GM23338 (cell line): ENCODE measurements around the gene ARL15. TPM values are rescaled to one million over a fixed set of nuclear protein-coding genes. Genes with fewer than 3 reads are reported as not detected.
A peak's percentile ranks its signal among the peaks of the same experiment; 100 is the strongest.

Experiments used
- ATAC-seq: fragments of 200-7000 bp; cut with Tn5 transposase; 3 replicates; pipeline ENCODE4 v1.9.1; 2020
- DNase-seq: peaks from one replicate; pipeline ENCODE4 v3.0.0-alpha.2; 2015; ENCODE audit warnings: low spot score
- H2AFZ ChIP-seq: fragments of 200-600 bp; sonication (generic); 2 replicates; pipeline ENCODE4 v1.8.0; 2016; ENCODE audit warnings: antibody characterized with exemption, mild to moderate bottlenecking, moderate library complexity
- H3F3A ChIP-seq: fragments of 200-600 bp; sonication (generic); replicated peaks from 2 replicates; pipeline ENCODE4 v1.8.0; 2017; ENCODE audit warnings: antibody characterized with exemption, mixed run types, low read depth
- H3K27ac ChIP-seq: fragments of 200-600 bp; sonication (generic); 2 replicates; pipeline ENCODE4 v1.6.1; 2016; ENCODE audit warnings: low read depth
- H3K27me3 ChIP-seq: fragments of 200-600 bp; sonication (generic); 2 replicates; pipeline ENCODE4 v1.8.0; 2016; ENCODE audit warnings: mild to moderate bottlenecking, mixed run types, moderate library complexity; ENCODE audit not compliant: insufficient read depth
- H3K36me3 ChIP-seq: fragments of 200-600 bp; sonication (generic); 2 replicates; pipeline ENCODE4 v1.8.0; 2016; ENCODE audit warnings: mild to moderate bottlenecking; ENCODE audit not compliant: insufficient read depth
- H3K4me1 ChIP-seq: fragments of 200-600 bp; sonication (generic); 2 replicates; pipeline ENCODE4 v1.8.0; 2016; ENCODE audit warnings: mild to moderate bottlenecking, moderate library complexity; ENCODE audit not compliant: insufficient read depth
- H3K4me2 ChIP-seq: fragments of 200-600 bp; sonication (generic); 2 replicates; pipeline ENCODE4 v1.7.1; 2017; ENCODE audit warnings: mixed run types
- H3K4me3 ChIP-seq: fragments of 200-600 bp; sonication (generic); 2 replicates; pipeline ENCODE4 v1.6.1; 2016; ENCODE audit warnings: mixed run types
- H3K79me2 ChIP-seq: fragments of 200-600 bp; sonication (generic); replicated peaks from 2 replicates; pipeline ENCODE4 v1.8.0; 2017; ENCODE audit warnings: mild to moderate bottlenecking; ENCODE audit not compliant: insufficient read depth
- H3K9me2 ChIP-seq: fragments of 200-600 bp; sonication (generic); 2 replicates; pipeline ENCODE4 v1.8.0; 2017; ENCODE audit not compliant: insufficient read depth
- H4K20me1 ChIP-seq: fragments of 200-600 bp; sonication (generic); replicated peaks from 2 replicates; pipeline ENCODE4 v1.8.0; 2017; ENCODE audit warnings: mild to moderate bottlenecking; ENCODE audit not compliant: insufficient read depth
- H3K27ac Mint-ChIP-seq: 2 replicates; pipeline ENCODE4 v1.8.0; 2020; ENCODE audit warnings: inconsistent platforms, mild to moderate bottlenecking, moderate library complexity, mixed read lengths
- H3K27me3 Mint-ChIP-seq: 3 replicates; pipeline ENCODE4 v1.8.0; 2022; ENCODE audit warnings: low read depth, mild to moderate bottlenecking, moderate library complexity, mixed read lengths, inconsistent platforms; ENCODE audit not compliant: insufficient read depth, poor library complexity
- H3K36me3 Mint-ChIP-seq: 3 replicates; pipeline ENCODE4 v1.8.0; 2021; ENCODE audit warnings: low read depth, mild to moderate bottlenecking, inconsistent platforms, moderate library complexity, mixed read lengths
- H3K4me1 Mint-ChIP-seq: 3 replicates; pipeline ENCODE4 v1.8.0; 2020; ENCODE audit warnings: mild to moderate bottlenecking, inconsistent platforms, mixed read lengths
- H3K4me3 Mint-ChIP-seq: 3 replicates; pipeline ENCODE4 v1.8.0; 2021; ENCODE audit warnings: moderate library complexity, mild to moderate bottlenecking, inconsistent platforms, mixed read lengths
- H3K9me3 Mint-ChIP-seq: 3 replicates; pipeline ENCODE4 v1.8.0; 2020; ENCODE audit warnings: moderate library complexity, mild to moderate bottlenecking, inconsistent platforms, mixed read lengths
- CREB1 ChIP-seq: fragments of 250-450 bp; sonication (Bioruptor Pico); IDR thresholded peaks from 2 replicates; pipeline ENCODE4 v1.5.0; 2020; ENCODE audit warnings: low read depth, mild to moderate bottlenecking, moderate library complexity
- CTCF ChIP-seq, 2 experiments: fragments of 200-600 bp in 1 of 2; sonication (generic) in 1 of 2; conservative IDR thresholded peaks; 2 replicates each; pipeline versions ENCODE4 v1.5.1 to v1.6.1; 2016 to 2017; ENCODE audit warnings: antibody characterized with exemption in 2 of 2, low read depth in 2 of 2, mild to moderate bottlenecking in 2 of 2, moderate library complexity in 1 of 2
- EZH2phosphoT487 ChIP-seq: fragments of 200-600 bp; sonication (generic); IDR thresholded peaks from one replicate; pipeline ENCODE4 v1.8.1; 2018; ENCODE audit warnings: antibody characterized with exemption; ENCODE audit not compliant: unreplicated experiment
- JUNB ChIP-seq: IDR thresholded peaks from one replicate; pipeline ENCODE4 v1.6.1; 2016; ENCODE audit warnings: antibody characterized with exemption; ENCODE audit not compliant: unreplicated experiment
- REST ChIP-seq: IDR thresholded peaks from one replicate; pipeline ENCODE4 v1.6.1; 2018; ENCODE audit warnings: antibody characterized with exemption; ENCODE audit not compliant: unreplicated experiment
- ZNF114 ChIP-seq: fragments of 250-450 bp; sonication (Bioruptor Pico); IDR thresholded peaks from 2 replicates; pipeline ENCODE4 v1.5.0; 2020; ENCODE audit warnings: mild to moderate bottlenecking, moderate library complexity
- ZNF331 ChIP-seq: fragments of 250-450 bp; sonication (Bioruptor Pico); IDR thresholded peaks from 2 replicates; pipeline ENCODE4 v1.5.0; 2020; ENCODE audit warnings: low read depth, mild to moderate bottlenecking, moderate library complexity
- polyA plus RNA-seq: library from polyadenylated mRNA; unstranded; fragments of >200 nt; fragmentation: Nextera tagmentation; extraction: Ambion mirVana; gene quantifications from 2 replicates; pipeline ENCODE4 v1.2.1, GENCODE V29; 2016
- total RNA-seq: library from RNA; depleted of rRNA; stranded (reverse); fragments of >200 nt; shearing (Covaris generic); gene quantifications from 2 replicates; pipeline ENCODE4 v1.2.3, GENCODE V29; 2014

ARL15 gene
- total and polyA plus RNA-seq, 2 experiments from 2014 or later: 13.0 to 54.0 TPM

- TF ChIP-seq REST (no peak), CREB1 (no peak), ZNF331 (CRISPR knock-in tag) (no peak), ZNF114 (no peak)
Observed at GRCh38 chr5:53873235-53873634, 437.1 kb downstream of the ARL15 start (continued).

- H3K27ac ChIP-seq: no peak overlapping the region
- H2AFZ ChIP-seq: no peak overlapping the region
- Mint-ChIP-seq H3K4me1 (no peaks in the 10 kb centered on the region; the same call in 2 of the 3 replicates), H3K9me3 (peaks cover 19% of the 10 kb centered on the region), H3K27ac (no peak overlapping the region), H3K27me3 (peaks cover 2% of the 10 kb centered on the region), H3K36me3 (peaks cover 20% of the 10 kb centered on the region), H3K4me3 (no peak overlapping the region)
- no peaks in the 10 kb centered on the region for H4K20me1 ChIP-seq
- TF ChIP-seq EZH2phosphoT487 (no peak), REST (no peak), ZNF114 (no peak), JUNB (no peak)
- ATAC-seq: no peak
- no peaks in the 10 kb centered on the region for H3F3A ChIP-seq
- H3K27me3 ChIP-seq: no peaks in the 10 kb centered on the region
- H3K4me1 ChIP-seq: no peaks in the 10 kb centered on the region
- H3K79me2 ChIP-seq: no peaks in the 10 kb centered on the region
- H3K4me3 ChIP-seq: no peak overlapping the region
- H3K36me3 ChIP-seq: peaks cover 5% of the 10 kb centered on the region; the same call in 1 of the 2 replicates
- H3K4me2 ChIP-seq: no peak overlapping the region
- DNase-seq: no peak
- H3K9me2 ChIP-seq: no peaks in the 10 kb centered on the region
Observed at GRCh38 chr5:53871775-53872174, 438.6 kb downstream of the ARL15 start.

GRCh38 chr5:53871050-53871449 is 439.3 kb downstream of the ARL15 start:
- ATAC-seq: no peak
- H3K9me3 Mint-ChIP-seq: peaks cover 21% of the 10 kb centered on the region

More at GRCh38 chr5:53871050-53871449, 439.3 kb downstream of the ARL15 start:
- H3K4me1 ChIP-seq: no peaks in the 10 kb centered on the region
- H3K36me3 Mint-ChIP-seq: peaks cover 20% of the 10 kb centered on the region
- no peaks in the 10 kb centered on the region; the same call in 2 of the 3 replicates for H3K4me1 Mint-ChIP-seq
- no peak overlapping the region for H3K27ac ChIP-seq
- TF ChIP-seq CTCF (conservative IDR thresholded peaks at IDR 0.05; ENCODE audit: low read depth in 2 of 2) (peak; percentile 42 to 56), JUNB (no peak)
- no peak overlapping the region for H3K4me2 ChIP-seq
- no peaks in the 10 kb centered on the region for H3K9me2 ChIP-seq
- no peak overlapping the region for H3K4me3 ChIP-seq
- H3K27me3 ChIP-seq: no peaks in the 10 kb centered on the region
- peaks cover 5% of the 10 kb centered on the region; the same call in 1 of the 2 replicates for H3K36me3 ChIP-seq
- no peaks in the 10 kb centered on the region for H4K20me1 ChIP-seq
- no peak overlapping the region for H3K27ac Mint-ChIP-seq
- H3F3A ChIP-seq: no peaks in the 10 kb centered on the region
- no peak overlapping the region for H2AFZ ChIP-seq
- peaks cover 2% of the 10 kb centered on the region for H3K27me3 Mint-ChIP-seq
- peak; percentile 49 for DNase-seq
- no peaks in the 10 kb centered on the region for H3K79me2 ChIP-seq
- no peak overlapping the region for H3K4me3 Mint-ChIP-seq
